Measurements from ENCODE around the gene AGT.

Gene AGT

GRCh38 chr1:230708631-230709580 is 5.0 kb downstream of the AGT start:
- no peak overlapping the region for H3K4me3 ChIP-seq (replicated peaks; ENCODE audit: insufficient read depth, low read length)
- H3K27ac ChIP-seq (replicated peaks) = no peak overlapping the region
- DNase-seq (ENCODE audit: low read depth in 1 of 2, low spot score in 1 of 2) = peak in 1 of 2 experiments; percentile 25
- H3K27me3 ChIP-seq (ENCODE audit: insufficient read depth, poor library complexity, severe bottlenecking) = no peaks in the 10 kb centered on the region
- TF ChIP-seq CTCF (IDR thresholded peaks at IDR 0.05; ENCODE audit: insufficient read depth, low read length) (no peak), GABPA (IDR thresholded peaks at IDR 0.05; ENCODE audit: low read depth) (no peak), POLR2AphosphoS5 (IDR thresholded peaks at IDR 0.05; ENCODE audit: low read depth) (no peak), REST (IDR thresholded peaks at IDR 0.05; ENCODE audit: insufficient replicate concordance, low read depth) (no peak), SPI1 (IDR thresholded peaks at IDR 0.05; ENCODE audit: borderline replicate concordance, low read depth) (no peak)

- DNase-seq (ENCODE audit: low read depth in 1 of 2, low spot score in 1 of 2) = no peak
- no peak for TF ChIP-seq GABPA (IDR thresholded peaks at IDR 0.05; ENCODE audit: low read depth)
- no peak for TF ChIP-seq POLR2AphosphoS5 (IDR thresholded peaks at IDR 0.05; ENCODE audit: low read depth)
- Histone ChIP-seq H3K4me3 (replicated peaks; ENCODE audit: insufficient read depth, low read length) (no peak overlapping the region), H3K27me3 (ENCODE audit: insufficient read depth, poor library complexity, severe bottlenecking) (no peaks in the 10 kb centered on the region), H3K27ac (replicated peaks) (no peak overlapping the region)
Measured at GRCh38 chr1:230707732-230708630, 5.9 kb downstream of the AGT start.

GRCh38 chr1:230706887-230707731 is 6.8 kb downstream of the AGT start:
- DNase-seq (ENCODE audit: low read depth in 1 of 2, low spot score in 1 of 2) = no peak
- H3K27me3 ChIP-seq (ENCODE audit: insufficient read depth, poor library complexity, severe bottlenecking) = no peaks in the 10 kb centered on the region

More at GRCh38 chr1:230706887-230707731, 6.8 kb downstream of the AGT start:
- no peak overlapping the region for H3K4me3 ChIP-seq (replicated peaks; ENCODE audit: insufficient read depth, low read length)
- TF ChIP-seq CTCF (IDR thresholded peaks at IDR 0.05; ENCODE audit: insufficient read depth, low read length) = no peak
- no peak for TF ChIP-seq SPI1 (IDR thresholded peaks at IDR 0.05; ENCODE audit: borderline replicate concordance, low read depth)
- TF ChIP-seq REST (IDR thresholded peaks at IDR 0.05; ENCODE audit: insufficient replicate concordance, low read depth) = no peak
- TF ChIP-seq GABPA (IDR thresholded peaks at IDR 0.05; ENCODE audit: low read depth) = no peak
- no peak for TF ChIP-seq POLR2AphosphoS5 (IDR thresholded peaks at IDR 0.05; ENCODE audit: low read depth)
- H3K27ac ChIP-seq (replicated peaks) = no peak overlapping the region

All from HL-60 (cell line).